T-helper 17 cell (primary cell): Measurements from ENCODE around the gene ADSS1. TPM values are rescaled to one million over a fixed set of nuclear protein-coding genes. Genes with fewer than 3 reads are reported as not detected.

ENCODE experiments used
- ATAC-seq: fragments of 150-1000 bp; cut with Tn5 transposase; 2 replicates; pipeline ENCODE4 v1.10.0; 2021; ENCODE audit warnings: mild to moderate bottlenecking, moderate library complexity
- DNase-seq, 3 donors: peaks; one replicate each; pipeline versions ENCODE4 v3.0.0 to v3.0.0-alpha.2; 2020 to 2021
- H3K9me3 ChIP-seq: one replicate; pipeline ENCODE4 v1.7.0; 2013; ENCODE audit warnings: low read length, mild to moderate bottlenecking; ENCODE audit not compliant: control insufficient read depth, poor library complexity, severe bottlenecking
- H3K27ac Mint-ChIP-seq: one replicate; pipeline ENCODE4 v1.8.0; 2022; ENCODE audit warnings: mild to moderate bottlenecking, moderate library complexity, mixed read lengths
- H3K27me3 Mint-ChIP-seq: one replicate; pipeline ENCODE4 v1.8.0; 2022; ENCODE audit warnings: mixed read lengths
- H3K36me3 Mint-ChIP-seq: one replicate; pipeline ENCODE4 v1.8.0; 2022; ENCODE audit warnings: low read depth, mixed read lengths
- H3K4me1 Mint-ChIP-seq: one replicate; pipeline ENCODE4 v1.8.0; 2022; ENCODE audit warnings: mild to moderate bottlenecking, mixed read lengths
- H3K4me3 Mint-ChIP-seq: one replicate; pipeline ENCODE4 v1.8.0; 2022; ENCODE audit warnings: mild to moderate bottlenecking, moderate library complexity, mixed read lengths
- total RNA-seq, 4 donors: library from RNA in 2 of 4; stranded (reverse) in 2 of 4; gene quantifications; one replicate each; pipeline ENCODE4 v1.2.3 and lab custom pipeline; 2022 to 2026

Gene ADSS1
- total RNA-seq, 2 donors from 2014 or later: 2.4 to 2.9 TPM

- Mint-ChIP-seq H3K27ac (no peak overlapping the region), H3K4me1 (peaks cover 2% of the 10 kb centered on the region), H3K4me3 (no peak overlapping the region), H3K27me3 (no peaks in the 10 kb centered on the region), H3K36me3 (no peaks in the 10 kb centered on the region)
- H3K9me3 ChIP-seq: no peaks in the 10 kb centered on the region
- ATAC-seq: no peak
- DNase-seq: no peak
These were observed 53.2 kb downstream of the ADSS1 start for GRCh38 chr14:104776961-104777807.

GRCh38 chr14:104777808-104778249 lies 53.8 kb downstream of the ADSS1 start:
- Mint-ChIP-seq H3K27ac (no peak overlapping the region), H3K27me3 (no peaks in the 10 kb centered on the region)
- ATAC-seq: no peak

GRCh38 chr14:104778694-104779331 lies 54.8 kb downstream of the ADSS1 start:
- ATAC-seq: no peak
- Mint-ChIP-seq H3K27me3 (no peaks in the 10 kb centered on the region), H3K27ac (no peak overlapping the region), H3K4me1 (peaks cover 2% of the 10 kb centered on the region), H3K36me3 (no peaks in the 10 kb centered on the region), H3K4me3 (no peak overlapping the region)
- DNase-seq: no peak
- no peaks in the 10 kb centered on the region for H3K9me3 ChIP-seq

More at GRCh38 chr14:104777808-104778249, 53.8 kb downstream of the ADSS1 start:
- DNase-seq: no peak
- no peaks in the 10 kb centered on the region for H3K9me3 ChIP-seq
- Mint-ChIP-seq H3K36me3 (no peaks in the 10 kb centered on the region), H3K4me1 (peaks cover 2% of the 10 kb centered on the region), H3K4me3 (no peak overlapping the region)

- Mint-ChIP-seq H3K27ac (no peak overlapping the region), H3K4me3 (peak overlapping the region; percentile 31), H3K27me3 (no peaks in the 10 kb centered on the region), H3K36me3 (no peaks in the 10 kb centered on the region), H3K4me1 (peaks cover 2% of the 10 kb centered on the region)
- no peak for DNase-seq
- H3K9me3 ChIP-seq: no peaks in the 10 kb centered on the region
- no peak for ATAC-seq
These were observed 55.9 kb downstream of the ADSS1 start for GRCh38 chr14:104779776-104780512.

- no peaks in the 10 kb centered on the region for H3K36me3 Mint-ChIP-seq
- peaks cover 2% of the 10 kb centered on the region for H3K4me1 Mint-ChIP-seq
- H3K27me3 Mint-ChIP-seq: no peaks in the 10 kb centered on the region
- H3K9me3 ChIP-seq: no peaks in the 10 kb centered on the region
- DNase-seq: no peak
- H3K4me3 Mint-ChIP-seq: peak overlapping the region; percentile 31
- ATAC-seq: no peak
- H3K27ac Mint-ChIP-seq: no peak overlapping the region
These were observed 56.5 kb downstream of the ADSS1 start for GRCh38 chr14:104780513-104781030.

- H3K9me3 ChIP-seq: no peaks in the 10 kb centered on the region
- no peak overlapping the region for H3K27ac Mint-ChIP-seq
- ATAC-seq (no peak), DNase-seq (no peak)
- no peaks in the 10 kb centered on the region for H3K36me3 Mint-ChIP-seq
- no peak overlapping the region for H3K4me3 Mint-ChIP-seq
- H3K4me1 Mint-ChIP-seq: peaks cover 3% of the 10 kb centered on the region
- H3K27me3 Mint-ChIP-seq: no peaks in the 10 kb centered on the region
These were observed 57.4 kb downstream of the ADSS1 start for GRCh38 chr14:104781271-104782077.

GRCh38 chr14:104782086-104782807 lies 58.2 kb downstream of the ADSS1 start:
- Mint-ChIP-seq H3K27ac (no peak overlapping the region), H3K36me3 (no peaks in the 10 kb centered on the region), H3K4me3 (no peak overlapping the region), H3K27me3 (no peaks in the 10 kb centered on the region), H3K4me1 (peaks cover 5% of the 10 kb centered on the region)
- ATAC-seq (no peak), DNase-seq (no peak)
- no peaks in the 10 kb centered on the region for H3K9me3 ChIP-seq

- no peak for ATAC-seq
- H3K36me3 Mint-ChIP-seq: no peaks in the 10 kb centered on the region
- no peak for DNase-seq
- peaks cover 5% of the 10 kb centered on the region for H3K4me1 Mint-ChIP-seq
- no peaks in the 10 kb centered on the region for H3K27me3 Mint-ChIP-seq
- H3K4me3 Mint-ChIP-seq: no peak overlapping the region
- H3K9me3 ChIP-seq: no peaks in the 10 kb centered on the region
- H3K27ac Mint-ChIP-seq: no peak overlapping the region
These were observed 58.7 kb downstream of the ADSS1 start for GRCh38 chr14:104782808-104783139.

- Mint-ChIP-seq H3K27me3 (no peaks in the 10 kb centered on the region), H3K36me3 (no peaks in the 10 kb centered on the region), H3K4me3 (no peak overlapping the region), H3K27ac (no peak overlapping the region), H3K4me1 (peaks cover 5% of the 10 kb centered on the region)
- DNase-seq (no peak), ATAC-seq (no peak)
- H3K9me3 ChIP-seq: no peaks in the 10 kb centered on the region
These were observed 59.6 kb downstream of the ADSS1 start for GRCh38 chr14:104783484-104784217.

GRCh38 chr14:104784218-104784568 lies 60.2 kb downstream of the ADSS1 start:
- Mint-ChIP-seq H3K4me1 (peaks cover 5% of the 10 kb centered on the region), H3K27me3 (no peaks in the 10 kb centered on the region), H3K27ac (no peak overlapping the region), H3K36me3 (no peaks in the 10 kb centered on the region), H3K4me3 (no peak overlapping the region)
- DNase-seq (no peak), ATAC-seq (no peak)
- H3K9me3 ChIP-seq: no peaks in the 10 kb centered on the region

GRCh38 chr14:104784846-104785707 lies 61.0 kb downstream of the ADSS1 start:
- no peak overlapping the region for H3K4me3 Mint-ChIP-seq
- DNase-seq (no peak), ATAC-seq (no peak)
- H3K36me3 Mint-ChIP-seq: no peaks in the 10 kb centered on the region
- H3K9me3 ChIP-seq: no peaks in the 10 kb centered on the region
- H3K4me1 Mint-ChIP-seq: peaks cover 7% of the 10 kb centered on the region
- peak overlapping the region; percentile 16 for H3K27ac Mint-ChIP-seq
- H3K27me3 Mint-ChIP-seq: no peaks in the 10 kb centered on the region
